Mucosa of descending colon (tissue), 3 donors: ENCODE measurements around the gene MCU. TPM values are rescaled to one million over a fixed set of nuclear protein-coding genes. Genes with fewer than 3 reads are reported as not detected.

Experiments used
- ATAC-seq: fragments of 200-7000 bp; cut with Tn5 transposase; one replicate; pipeline ENCODE4 v1.9.1; 2020; ENCODE audit warnings: mild to moderate bottlenecking, moderate library complexity
- DNase-seq, 3 donors: peaks; one replicate each; pipeline ENCODE4 v3.0.0-alpha.2; 2020
- H3K36me3 ChIP-seq: fragments of 200-600 bp; one replicate; pipeline ENCODE4 v1.8.0; 2021; ENCODE audit warnings: low read depth, mild to moderate bottlenecking
- H3K4me1 ChIP-seq: fragments of 200-600 bp; one replicate; pipeline ENCODE4 v1.8.0; 2021; ENCODE audit warnings: low read depth, mild to moderate bottlenecking
- H3K4me3 ChIP-seq: fragments of 200-600 bp; one replicate; pipeline ENCODE4 v1.8.0; 2021; ENCODE audit warnings: mild to moderate bottlenecking
- H3K9me3 ChIP-seq: fragments of 200-600 bp; one replicate; pipeline ENCODE4 v1.8.0; 2021; ENCODE audit warnings: mild to moderate bottlenecking
- intact Hi-C, 2 donors: fragments of 100-400 bp; cut with DNase I in 1 of 2; cut with micrococcal nuclease in 1 of 2; formaldehyde crosslinking; loops; one replicate each; pipeline versions ENCODE4 v1.11.0 to v1.11.1; 2022; cut with DNase I, micrococcal nuclease
- total RNA-seq, 3 donors: library from RNA; stranded (reverse); fragmentation: NEBNext Ultra II Directional in 2 of 3; extraction: Animal tissue kit (Norgen Biotek cat#: 25700) in 2 of 3; gene quantifications; one replicate each; pipeline versions ENCODE4 v1.2.1 to v1.2.4, GENCODE V29; 2021 to 2023
- TF ChIP-seq, protein P1 (sequence below): fragments of 200-600 bp; IDR thresholded peaks from one replicate; pipeline ENCODE4 v1.8.0; 2022; ENCODE audit warnings: antibody characterized with exemption, mild to moderate bottlenecking
- donor health status: DM: no; HTN: no; CAD: no; lungs with moderate emphysema.
- donor health status: DM: no; HTN: no; CAD: no.
- donor health status: DM: no; HTN: yes; CAD: no.

The MCU gene
- total RNA-seq, 3 donors from 2014 or later, result 44.8 to 98.6 (median 89.0) TPM

DNA sequence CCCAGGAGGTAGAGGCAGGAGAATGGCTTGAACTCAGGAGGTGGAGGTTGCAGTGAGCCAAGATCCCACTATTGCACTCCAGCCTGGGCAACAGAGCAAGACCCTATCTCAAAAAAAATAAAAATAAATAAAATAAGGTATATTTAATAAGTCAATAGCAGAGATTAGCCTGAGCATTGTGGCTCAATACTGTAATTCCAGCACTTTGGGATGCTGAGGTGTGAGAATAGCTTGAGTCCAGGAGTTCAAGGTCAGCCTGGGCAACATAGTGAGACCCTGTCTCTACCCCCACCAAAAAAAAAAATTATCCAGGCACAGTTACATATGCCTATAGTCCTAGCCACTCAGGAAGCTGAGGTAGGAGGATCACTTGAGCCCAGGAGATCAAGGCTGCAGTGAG lies 163.2 kb downstream of the MCU start:
- TF ChIP-seq, protein P1, sequence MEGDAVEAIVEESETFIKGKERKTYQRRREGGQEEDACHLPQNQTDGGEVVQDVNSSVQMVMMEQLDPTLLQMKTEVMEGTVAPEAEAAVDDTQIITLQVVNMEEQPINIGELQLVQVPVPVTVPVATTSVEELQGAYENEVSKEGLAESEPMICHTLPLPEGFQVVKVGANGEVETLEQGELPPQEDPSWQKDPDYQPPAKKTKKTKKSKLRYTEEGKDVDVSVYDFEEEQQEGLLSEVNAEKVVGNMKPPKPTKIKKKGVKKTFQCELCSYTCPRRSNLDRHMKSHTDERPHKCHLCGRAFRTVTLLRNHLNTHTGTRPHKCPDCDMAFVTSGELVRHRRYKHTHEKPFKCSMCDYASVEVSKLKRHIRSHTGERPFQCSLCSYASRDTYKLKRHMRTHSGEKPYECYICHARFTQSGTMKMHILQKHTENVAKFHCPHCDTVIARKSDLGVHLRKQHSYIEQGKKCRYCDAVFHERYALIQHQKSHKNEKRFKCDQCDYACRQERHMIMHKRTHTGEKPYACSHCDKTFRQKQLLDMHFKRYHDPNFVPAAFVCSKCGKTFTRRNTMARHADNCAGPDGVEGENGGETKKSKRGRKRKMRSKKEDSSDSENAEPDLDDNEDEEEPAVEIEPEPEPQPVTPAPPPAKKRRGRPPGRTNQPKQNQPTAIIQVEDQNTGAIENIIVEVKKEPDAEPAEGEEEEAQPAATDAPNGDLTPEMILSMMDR, result no peak

DNA sequence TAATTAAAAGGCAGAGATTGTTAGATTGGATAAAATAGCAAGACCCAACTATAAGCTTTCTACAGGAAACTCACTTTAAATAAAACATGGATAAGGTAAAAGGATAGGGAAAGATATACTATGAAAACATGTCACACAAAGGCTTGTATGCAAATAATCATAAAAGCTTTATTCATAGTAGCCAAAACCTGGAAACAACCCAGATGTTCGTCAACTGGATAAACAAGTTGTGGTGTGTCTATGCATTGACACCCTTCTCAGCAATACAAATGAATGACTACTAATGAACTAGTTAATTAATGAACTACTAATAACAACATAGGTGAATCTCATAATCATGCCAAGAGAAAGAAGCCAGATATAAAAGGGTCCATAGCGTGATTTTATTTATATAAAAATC lies 163.8 kb downstream of the MCU start:
- H3K4me3 ChIP-seq, result no peak overlapping the region
- no peak for DNase-seq
- no peak for ATAC-seq
- TF ChIP-seq, protein P1, result no peak
- no peaks in the 10 kb centered on the region for H3K9me3 ChIP-seq
- no peaks in the 10 kb centered on the region for H3K36me3 ChIP-seq
- no peaks in the 10 kb centered on the region for H3K4me1 ChIP-seq
- intact Hi-C loops, result no loop called here

More for the DNA sequence above, 163.2 kb downstream of the MCU start:
- ATAC-seq, result no peak
- intact Hi-C loops, result no loop called here
- H3K4me1 ChIP-seq, result no peaks in the 10 kb centered on the region
- no peak for DNase-seq
- H3K9me3 ChIP-seq, result no peaks in the 10 kb centered on the region
- H3K36me3 ChIP-seq, result no peaks in the 10 kb centered on the region
- H3K4me3 ChIP-seq, result no peak overlapping the region

DNA sequence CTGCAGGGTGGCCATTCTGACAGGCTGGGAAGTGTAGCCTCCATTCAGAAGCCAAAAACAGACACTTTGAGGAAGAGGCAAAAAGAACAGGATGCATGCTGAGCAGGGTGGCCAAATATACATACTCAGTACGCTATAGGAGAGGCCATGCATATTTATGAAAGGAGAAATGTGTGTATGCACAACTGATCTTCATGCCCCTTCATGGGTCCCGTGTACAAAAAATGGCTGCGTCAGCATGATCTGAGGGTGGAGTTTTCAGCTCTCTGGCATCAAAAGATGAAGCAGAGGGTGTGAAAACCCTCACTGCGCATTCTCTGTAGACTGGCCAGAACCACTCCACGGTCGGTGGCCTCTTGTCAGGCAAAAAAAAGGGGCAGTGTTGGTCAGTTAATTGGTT lies 166.1 kb downstream of the MCU start:
- TF ChIP-seq, protein P1, result no peak
- ATAC-seq (no peak), DNase-seq (no peak)
- intact Hi-C loops, result no loop called here
- H3K4me1 ChIP-seq, result no peaks in the 10 kb centered on the region
- no peak overlapping the region for H3K4me3 ChIP-seq
- no peaks in the 10 kb centered on the region for H3K9me3 ChIP-seq
- H3K36me3 ChIP-seq, result no peaks in the 10 kb centered on the region

DNA sequence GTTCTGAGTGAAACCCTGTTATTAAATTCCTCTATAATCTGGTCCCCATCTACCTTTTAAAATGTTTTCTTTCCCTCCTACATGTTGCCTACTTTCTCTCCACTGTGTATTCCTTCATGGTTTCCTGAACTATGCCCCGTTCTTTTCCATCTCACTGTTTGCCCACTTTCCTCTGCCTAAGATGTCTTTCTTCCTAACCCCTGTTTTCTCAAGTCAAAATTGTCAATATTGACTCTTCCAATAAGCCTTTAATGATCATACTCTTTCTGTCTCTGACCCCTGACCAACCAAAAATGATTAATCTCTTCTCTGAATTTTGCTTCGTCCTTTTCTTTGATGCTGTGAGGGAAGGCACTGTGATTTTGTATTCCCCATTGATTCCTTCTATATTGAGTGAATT lies 171.0 kb downstream of the MCU start:
- ATAC-seq (no peak), DNase-seq (no peak)
- Histone ChIP-seq H3K4me3 (no peak overlapping the region), H3K36me3 (no peaks in the 10 kb centered on the region), H3K4me1 (no peaks in the 10 kb centered on the region), H3K9me3 (no peaks in the 10 kb centered on the region)
- TF ChIP-seq, protein P1, result no peak
- intact Hi-C loops, result no loop called here

DNA sequence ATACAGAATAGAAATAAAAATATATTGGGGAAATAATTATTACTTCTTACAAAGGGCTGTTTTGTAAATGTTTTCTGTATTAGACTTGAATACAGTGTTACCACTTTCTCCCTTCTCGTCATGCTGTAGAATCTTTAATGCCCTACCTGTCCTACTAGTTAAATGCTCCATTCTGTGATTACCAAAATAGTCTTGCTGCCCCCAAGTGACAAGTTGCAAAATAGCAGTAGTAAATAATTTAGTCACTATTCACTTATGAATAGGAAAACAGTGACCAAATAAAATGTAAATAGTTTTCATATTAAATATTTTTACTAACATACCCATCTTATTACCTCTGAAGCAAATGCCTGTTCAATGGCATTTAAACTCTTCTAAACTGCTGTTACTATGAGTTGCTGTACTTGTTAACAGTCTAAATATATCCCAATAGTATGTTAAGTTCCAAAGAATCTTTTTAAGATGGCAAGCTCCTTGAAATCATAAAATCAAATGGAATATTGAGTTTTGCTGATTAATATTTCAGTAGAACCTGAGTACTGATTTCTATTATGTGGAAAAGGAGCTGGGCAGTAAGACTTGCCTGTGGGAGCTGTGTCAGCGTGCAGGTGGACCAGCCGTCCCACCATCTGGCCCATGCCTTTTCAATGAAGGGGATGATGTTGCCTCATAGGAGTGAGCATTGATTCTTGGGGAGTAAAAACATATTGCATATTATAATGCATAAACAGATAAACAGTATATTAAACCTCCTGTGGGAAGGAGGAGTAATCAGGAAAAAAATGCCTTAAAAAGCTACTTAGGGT lies 183.5 kb downstream of the MCU start:
- TF ChIP-seq, protein P1, result no peak
- peak; percentile 36 for ATAC-seq
- peak in 1 of 3 donors; percentile 10 for DNase-seq

More for the DNA sequence above, 183.5 kb downstream of the MCU start:
- Histone ChIP-seq H3K4me1 (no peaks in the 10 kb centered on the region), H3K4me3 (no peak overlapping the region), H3K36me3 (peaks cover 9% of the 10 kb centered on the region), H3K9me3 (no peaks in the 10 kb centered on the region)
- intact Hi-C loops, result no loop called here
